MM.1S (cell line): Measurements from ENCODE around the gene ELP6.

ENCODE experiments used
- EZH2 ChIP-seq: fragments of 300-600 bp; sonication (generic); optimal IDR thresholded peaks from 2 replicates; pipeline ENCODE3; 2017; ENCODE audit warnings: low read depth, mild to moderate bottlenecking, antibody characterized with exemption, low read length, mixed read lengths
- EZH2phosphoT487 ChIP-seq: fragments of 300-600 bp; sonication (generic); IDR thresholded peaks from 2 replicates; pipeline ENCODE4 v1.6.1; 2018; ENCODE audit warnings: antibody characterized with exemption, low read length
- TF ChIP-seq, protein P1 (sequence below): fragments of 300-600 bp; sonication (generic); IDR thresholded peaks from 2 replicates; pipeline ENCODE4 v1.5.1; 2016; ENCODE audit warnings: antibody characterized with exemption, low read length, mixed read lengths

DNA sequence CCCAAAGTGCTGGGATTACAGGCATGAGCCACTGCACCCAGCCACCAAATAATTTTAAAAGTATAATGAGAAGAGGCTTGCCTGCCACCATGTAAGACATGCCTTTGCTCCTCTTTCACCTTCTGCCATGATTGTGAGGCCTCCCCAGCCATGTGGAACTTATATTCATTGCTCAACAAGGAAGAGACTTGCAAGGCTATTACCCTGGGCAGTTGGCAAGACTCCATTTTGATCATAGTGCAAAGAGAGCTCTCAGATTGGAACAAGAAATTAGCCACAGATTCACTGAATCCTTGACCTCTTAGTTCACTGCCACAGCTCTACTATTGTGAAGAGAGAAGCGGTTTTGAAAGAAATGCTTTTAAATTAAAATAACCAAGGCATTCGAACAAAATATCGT lies 43.9 kb downstream of the ELP6 start:
- TF ChIP-seq, protein P1, sequence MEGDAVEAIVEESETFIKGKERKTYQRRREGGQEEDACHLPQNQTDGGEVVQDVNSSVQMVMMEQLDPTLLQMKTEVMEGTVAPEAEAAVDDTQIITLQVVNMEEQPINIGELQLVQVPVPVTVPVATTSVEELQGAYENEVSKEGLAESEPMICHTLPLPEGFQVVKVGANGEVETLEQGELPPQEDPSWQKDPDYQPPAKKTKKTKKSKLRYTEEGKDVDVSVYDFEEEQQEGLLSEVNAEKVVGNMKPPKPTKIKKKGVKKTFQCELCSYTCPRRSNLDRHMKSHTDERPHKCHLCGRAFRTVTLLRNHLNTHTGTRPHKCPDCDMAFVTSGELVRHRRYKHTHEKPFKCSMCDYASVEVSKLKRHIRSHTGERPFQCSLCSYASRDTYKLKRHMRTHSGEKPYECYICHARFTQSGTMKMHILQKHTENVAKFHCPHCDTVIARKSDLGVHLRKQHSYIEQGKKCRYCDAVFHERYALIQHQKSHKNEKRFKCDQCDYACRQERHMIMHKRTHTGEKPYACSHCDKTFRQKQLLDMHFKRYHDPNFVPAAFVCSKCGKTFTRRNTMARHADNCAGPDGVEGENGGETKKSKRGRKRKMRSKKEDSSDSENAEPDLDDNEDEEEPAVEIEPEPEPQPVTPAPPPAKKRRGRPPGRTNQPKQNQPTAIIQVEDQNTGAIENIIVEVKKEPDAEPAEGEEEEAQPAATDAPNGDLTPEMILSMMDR = no peak
- TF ChIP-seq EZH2 (no peak), EZH2phosphoT487 (no peak)
